ENCODE results near the gene CHD2.
"Not testable (repeated sequence)": the region's sequence is repeated elsewhere in the genome, so short reads cannot be mapped to it uniquely, and the experiment has no call there.

Gene CHD2

GRCh38 chr15:93035953-93036810 lies 136.1 kb downstream of the CHD2 start:
- no peak for DNase-seq (ENCODE audit: low read depth)

- DNase-seq (ENCODE audit: low read depth): no peak
These were observed 137.1 kb downstream of the CHD2 start for GRCh38 chr15:93036951-93037819.

- DNase-seq (ENCODE audit: low read depth): no peak
These were observed 137.9 kb downstream of the CHD2 start for GRCh38 chr15:93037820-93038705.

- not testable (repeated sequence) for DNase-seq (ENCODE audit: low read depth)
These were observed 139.6 kb downstream of the CHD2 start for GRCh38 chr15:93039562-93040287.

- no peak for DNase-seq (ENCODE audit: low read depth)
These were observed 140.4 kb downstream of the CHD2 start for GRCh38 chr15:93040288-93041158.

GRCh38 chr15:93041159-93041547 lies 141.0 kb downstream of the CHD2 start:
- DNase-seq (ENCODE audit: low read depth): no peak

GRCh38 chr15:93042211-93042610 lies 142.1 kb downstream of the CHD2 start:
- no peak for DNase-seq (ENCODE audit: low read depth)

- DNase-seq (ENCODE audit: low read depth): no peak
These were observed 142.7 kb downstream of the CHD2 start for GRCh38 chr15:93042691-93043378.

GRCh38 chr15:93043621-93044300 lies 143.6 kb downstream of the CHD2 start:
- DNase-seq (ENCODE audit: low read depth): no peak

GRCh38 chr15:93044301-93045190 lies 144.4 kb downstream of the CHD2 start:
- no peak for DNase-seq (ENCODE audit: low read depth)

- DNase-seq (ENCODE audit: low read depth): no peak
These were observed 145.2 kb downstream of the CHD2 start for GRCh38 chr15:93045191-93045785.

- DNase-seq (ENCODE audit: low read depth): no peak
These were observed 146.0 kb downstream of the CHD2 start for GRCh38 chr15:93046120-93046519.

- DNase-seq (ENCODE audit: low read depth): no peak
These were observed 146.6 kb downstream of the CHD2 start for GRCh38 chr15:93046721-93047120.

- no peak for DNase-seq (ENCODE audit: low read depth)
These were observed 147.7 kb downstream of the CHD2 start for GRCh38 chr15:93047621-93048425.

- DNase-seq (ENCODE audit: low read depth): no peak
These were observed 148.2 kb downstream of the CHD2 start for GRCh38 chr15:93048426-93048721.

GRCh38 chr15:93048759-93049161 lies 148.6 kb downstream of the CHD2 start:
- no peak for DNase-seq (ENCODE audit: low read depth)

GRCh38 chr15:93049233-93049632 lies 149.1 kb downstream of the CHD2 start:
- DNase-seq (ENCODE audit: low read depth): no peak
